Duodenal mucosa (tissue), 2 donors: ENCODE results near the gene PTGFRN.

Experiments used
- H3K27ac ChIP-seq: one replicate; pipeline ENCODE4 v1.7.0; 2013; ENCODE audit warnings: low read depth, low read length
- H3K27me3 ChIP-seq, 2 donors: one replicate each; pipeline ENCODE4 v1.7.0; 2013; ENCODE audit warnings: low read length in 2 of 2, control low read depth in 1 of 2; ENCODE audit not compliant: insufficient read depth in 2 of 2, control insufficient read depth in 1 of 2
- H3K36me3 ChIP-seq, 2 donors: one replicate each; pipeline ENCODE4 v1.7.0; 2013; ENCODE audit warnings: low read length in 2 of 2, control low read depth in 1 of 2; ENCODE audit not compliant: insufficient read depth in 2 of 2, control insufficient read depth in 1 of 2
- H3K4me1 ChIP-seq, 2 donors: one replicate each; pipeline ENCODE4 v1.7.0; 2013; ENCODE audit warnings: low read length in 2 of 2, control low read depth in 1 of 2; ENCODE audit not compliant: insufficient read depth in 2 of 2, control insufficient read depth in 1 of 2
- H3K4me3 ChIP-seq, 2 donors: one replicate each; pipeline ENCODE4 v1.7.0; 2013; ENCODE audit warnings: low read length in 2 of 2, low read depth in 1 of 2
- H3K9ac ChIP-seq, 2 donors: one replicate each; pipeline ENCODE4 v1.7.0; 2013; ENCODE audit warnings: low read length in 2 of 2, low read depth in 1 of 2
- H3K9me3 ChIP-seq, 2 donors: one replicate each; pipeline ENCODE4 v1.7.0; 2013; ENCODE audit warnings: low read length in 2 of 2, control low read depth in 1 of 2; ENCODE audit not compliant: control insufficient read depth in 1 of 2

Gene PTGFRN

GRCh38 chr1:117036018-117036461, 126.3 kb downstream of the PTGFRN start:
- Histone ChIP-seq H3K36me3 (no peaks in the 10 kb centered on the region), H3K9me3 (no peaks in the 10 kb centered on the region), H3K4me3 (no peak overlapping the region), H3K4me1 (no peaks in the 10 kb centered on the region), H3K9ac (no peak overlapping the region), H3K27me3 (no peaks in the 10 kb centered on the region), H3K27ac (no peak overlapping the region)

DNA sequence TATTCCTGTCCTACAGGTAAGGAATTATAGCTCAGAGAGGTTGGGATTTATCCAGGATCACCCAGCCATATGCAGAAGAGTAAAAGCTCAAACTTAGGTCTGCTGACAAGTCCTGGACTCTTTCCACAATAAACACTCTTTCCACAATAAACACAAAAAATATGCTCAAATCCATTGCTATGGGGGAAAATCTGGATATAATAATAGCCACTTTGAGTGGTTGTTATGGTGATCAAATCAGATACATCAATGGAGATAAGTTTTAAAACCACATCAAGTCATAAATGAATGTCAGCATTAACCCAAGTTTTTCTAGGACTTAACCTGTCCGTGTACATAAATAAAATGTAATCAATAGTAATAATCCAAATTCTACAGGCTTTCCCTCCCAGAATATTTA, 128.1 kb downstream of the PTGFRN start:
- Histone ChIP-seq H3K4me3 (no peak overlapping the region), H3K9me3 (no peaks in the 10 kb centered on the region), H3K27me3 (no peaks in the 10 kb centered on the region)

GRCh38 chr1:117038236-117038635, 128.5 kb downstream of the PTGFRN start:
- H3K9me3 ChIP-seq, result no peaks in the 10 kb centered on the region
- H3K27ac ChIP-seq, result no peak overlapping the region
- no peak overlapping the region for H3K4me3 ChIP-seq
- no peaks in the 10 kb centered on the region for H3K36me3 ChIP-seq
- H3K9ac ChIP-seq, result no peak overlapping the region
- no peaks in the 10 kb centered on the region for H3K27me3 ChIP-seq
- H3K4me1 ChIP-seq, result no peaks in the 10 kb centered on the region

More for the DNA sequence above, 128.1 kb downstream of the PTGFRN start:
- no peak overlapping the region for H3K27ac ChIP-seq
- H3K4me1 ChIP-seq, result no peaks in the 10 kb centered on the region
- H3K9ac ChIP-seq, result no peak overlapping the region
- H3K36me3 ChIP-seq, result no peaks in the 10 kb centered on the region
